K562 (cell line): ENCODE data around the gene TP53RK. TPM values are rescaled to one million over a fixed set of nuclear protein-coding genes. Genes with fewer than 3 reads are reported as not detected.

ENCODE experiments used
- ATAC-seq: fragments of 200-7000 bp; cut with Tn5 transposase; 3 replicates; pipeline ENCODE4 v1.9.1; 2020; ENCODE audit warnings: moderate library complexity
- BruUV-seq: library from RNA; stranded (reverse); fragments of 400-500 nt; replicated peaks from 2 replicates; lab custom pipeline; 2021; lab: Mats Ljungman, UMichigan
- CTCF ChIA-PET: fragments of 300-600 bp; formaldehyde crosslinking; extraction: SDS; loops from one replicate; lab custom pipeline; 2021; ENCODE audit warnings: low intra/inter-chr PET ratio; lab: Yijun Ruan, JAX
- POLR2A ChIA-PET: fragments of 300-600, 350-650 bp; sonication (Branson Sonifier 250); formaldehyde crosslinking; extraction: SDS; loops from one replicate; lab custom pipeline; 2021; ENCODE audit warnings: antibody characterized with exemption, inconsistent platforms; lab: Yijun Ruan, JAX
- DNase-seq, 4 experiments: peaks; one replicate each; pipeline versions ENCODE4 v3.0.0 to v3.0.0-alpha.2; 2011 to 2018; ENCODE audit warnings: low spot score in 3 of 4, mixed read lengths in 3 of 4; ENCODE audit errors: extremely low read depth in 1 of 4
- FAIRE-seq: peaks from 2 replicates; lab custom pipeline; 2011; peaks lifted over from hg19 to GRCh38; lab: Jason Lieb, UNC
- H2AFZ ChIP-seq: 2 replicates; pipeline ENCODE4 v1.6.0; 2011; ENCODE audit warnings: low read depth, low read length, control low read depth, inconsistent platforms
- H3K27ac ChIP-seq: fragments of 200-600 bp; 3 replicates; pipeline ENCODE4 v1.8.0; 2011; ENCODE audit warnings: low read depth, mild to moderate bottlenecking, control low read depth, inconsistent platforms, low read length, moderate library complexity, mixed read lengths; ENCODE audit errors: extremely low read depth
- H3K27me3 ChIP-seq, 2 experiments: fragments of 300-600 bp in 1 of 2; 2 replicates in 1 of 2; 3 replicates in 1 of 2; pipeline versions ENCODE4 v1.6.0 to v1.8.0; 2011; ENCODE audit warnings: inconsistent platforms in 2 of 2, low read length in 2 of 2, mild to moderate bottlenecking in 1 of 2, mixed read lengths in 1 of 2, moderate library complexity in 1 of 2; ENCODE audit not compliant: control insufficient read depth in 2 of 2, insufficient read depth in 2 of 2
- H3K36me3 ChIP-seq: fragments of 300-600 bp; 3 replicates; pipeline ENCODE4 v1.8.0; 2011; ENCODE audit warnings: mild to moderate bottlenecking, low read length, inconsistent platforms; ENCODE audit not compliant: control insufficient read depth, insufficient read depth
- H3K4me1 ChIP-seq, 2 experiments: fragments of 200-600 bp in 1 of 2; replicated peaks in 1 of 2; 2 replicates in 1 of 2; 3 replicates in 1 of 2; pipeline versions ENCODE4 v1.5.1 to v1.8.0; 2011; ENCODE audit warnings: inconsistent platforms in 2 of 2, low read length in 2 of 2, mild to moderate bottlenecking in 1 of 2, mixed read lengths in 1 of 2, moderate library complexity in 1 of 2; ENCODE audit not compliant: control insufficient read depth in 2 of 2, insufficient read depth in 2 of 2
- H3K4me2 ChIP-seq: 2 replicates; pipeline ENCODE4 v1.6.1; 2011; ENCODE audit warnings: low read length, control low read depth, inconsistent platforms, mixed read lengths; ENCODE audit not compliant: insufficient read depth
- H3K4me3 ChIP-seq: fragments of 200-600 bp; sonication (generic), shearing (Covaris generic); 2 replicates; pipeline ENCODE4 v1.5.1; 2016; ENCODE audit warnings: control low read depth, inconsistent platforms
- H3K79me2 ChIP-seq: fragments of 200-600 bp; 3 replicates; pipeline ENCODE4 v1.8.0; 2011; ENCODE audit warnings: low read length, inconsistent platforms; ENCODE audit not compliant: control insufficient read depth, insufficient read depth
- H3K9ac ChIP-seq, 2 experiments: 2 replicates each; pipeline versions ENCODE4 v1.6.0 to v1.6.1; 2011; ENCODE audit warnings: low read depth in 2 of 2, low read length in 2 of 2, control low read depth in 1 of 2, inconsistent platforms in 1 of 2, mild to moderate bottlenecking in 1 of 2, mixed read lengths in 1 of 2; ENCODE audit not compliant: insufficient read depth in 1 of 2
- H3K9me1 ChIP-seq: one replicate; pipeline ENCODE4 v1.6.0; 2011; ENCODE audit warnings: inconsistent platforms, mild to moderate bottlenecking, low read length, moderate library complexity; ENCODE audit not compliant: control insufficient read depth, insufficient read depth
- H3K9me3 ChIP-seq: replicated peaks from 2 replicates; pipeline ENCODE4 v1.5.1; 2011; ENCODE audit warnings: low read depth, low read length, inconsistent platforms; ENCODE audit not compliant: control insufficient read depth, insufficient read depth
- H4K20me1 ChIP-seq: replicated peaks from 2 replicates; pipeline ENCODE4 v1.6.1; 2011; ENCODE audit warnings: low read length, inconsistent platforms, mixed read lengths; ENCODE audit not compliant: control insufficient read depth, insufficient read depth
- CBX5 ChIP-seq: IDR thresholded peaks from 2 replicates; pipeline ENCODE4 v1.6.1; 2014; ENCODE audit warnings: low read depth, borderline replicate concordance
- ETV6 ChIP-seq, 3 experiments: fragments of 150-350 bp in 1 of 3; sonication (generic) in 1 of 3; formaldehyde crosslinking in 1 of 3; IDR thresholded peaks; 2 replicates each; pipeline versions ENCODE4 v1.6.1 to v1.8.0; 2014 to 2022; ENCODE audit warnings: borderline replicate concordance in 2 of 3, low read depth in 2 of 3, antibody characterized with exemption in 1 of 3, low read length in 1 of 3, mild to moderate bottlenecking in 1 of 3, missing genetic modification reagents in 1 of 3
- EZH2 ChIP-seq: IDR thresholded peaks from 2 replicates; pipeline ENCODE4 v1.6.1; 2012; ENCODE audit warnings: low read depth, mild to moderate bottlenecking, inconsistent platforms, low read length, borderline replicate concordance
- IRF9 ChIP-seq: fragments of 450-650 bp; IDR thresholded peaks from 2 replicates; pipeline ENCODE4 v1.6.1; 2016; ENCODE audit warnings: missing biosample characterization, missing genetic modification characterization
- RUNX1 ChIP-seq: sonication (generic); IDR thresholded peaks from 2 replicates; pipeline ENCODE4 v1.6.1; 2016; ENCODE audit warnings: antibody characterized with exemption, low read depth
- SMAD4 ChIP-seq: fragments of 250-450 bp; sonication (Bioruptor Pico); conservative IDR thresholded peaks from 2 replicates; pipeline ENCODE4 v1.8.0; 2021; ENCODE audit warnings: inconsistent platforms, mild to moderate bottlenecking, moderate library complexity
- ZMIZ1 ChIP-seq, 2 experiments: fragments of 150-350 bp in 1 of 2; IDR thresholded peaks; 2 replicates each; pipeline ENCODE4 v1.6.1; 2012 to 2016; ENCODE audit warnings: low read depth in 2 of 2, low read length in 2 of 2, mild to moderate bottlenecking in 1 of 2, moderate library complexity in 1 of 2
- ZNF551 ChIP-seq: fragments of 250-450 bp; sonication (Bioruptor Pico); IDR thresholded peaks from 2 replicates; pipeline ENCODE4 v1.5.0; 2021; ENCODE audit warnings: mild to moderate bottlenecking, moderate library complexity
- WGBS: fragments of 100-300 bp; shearing (Covaris generic); methylation state at CpG from one replicate; pipeline ENCODE4 v1.1.6; 2016; ENCODE audit warnings: low coverage, mixed read lengths; ENCODE audit not compliant: insufficient coverage; ENCODE audit errors: missing lambda C conversion rate; 5-methylcytosine and 5-hydroxymethylcytosine counted together
- in situ Hi-C: fragments of 300-500 bp; cut with MboI; formaldehyde crosslinking; loops from 4 replicates; pipeline ENCODE4 v1.15.0; 2018; ENCODE audit warnings: inconsistent platforms, mixed read lengths
- intact Hi-C: fragments of 100-400 bp; cut with micrococcal nuclease; formaldehyde crosslinking; loops from 2 replicates; pipeline ENCODE4 v1.14.2; 2022
- polyA plus RNA-seq, 8 experiments: library from polyadenylated mRNA; depleted of rRNA in 4 of 8; stranded (reverse) in 5 of 8; unstranded in 3 of 8; fragments of >200 nt; fragmentation: Nextera tagmentation in 2 of 8; fragmentation: Illumina TruSeq in 1 of 8; extraction: Ambion mirVana in 2 of 8; extraction: Trizol in 1 of 8; gene quantifications; 2 replicates each; pipeline versions ENCODE4 v1.2.1 to v1.2.3, GENCODE V29; 2011 to 2014; ENCODE audit warnings: inconsistent platforms in 1 of 8, missing spikeins in 1 of 8
- total RNA-seq, 7 experiments: library from RNA; depleted of rRNA in 6 of 7; stranded (reverse); fragments of >200 nt in 6 of 7; fragmentation: Illumina TruSeq in 2 of 7; extraction: Trizol in 2 of 7; gene quantifications; 2 replicates each; pipeline versions ENCODE4 v1.2.1 to v1.2.3, GENCODE V29; 2011 to 2021; ENCODE audit warnings: low replicate concordance in 1 of 7

Gene TP53RK
- total and polyA plus RNA-seq, 9 of the 15 experiments (the other 6 are each of a cell fraction or from before 2014, with no cell fraction given), result 2.9 to 43.5 (median 17.2) TPM

GRCh38 chr20:46638134-46638897 lies 50.9 kb downstream of the TP53RK start:
- intact Hi-C loops, result no loop called here
- H4K20me1 ChIP-seq, result no peaks in the 10 kb centered on the region
- no peak for FAIRE-seq
- no peaks in the 10 kb centered on the region for H3K79me2 ChIP-seq
- no peak for TF ChIP-seq ETV6 (IDR thresholded peaks at IDR 0.05; ENCODE audit: borderline replicate concordance in 1 of 2, low read depth in 2 of 2, low read length in 1 of 2)
- TF ChIP-seq ETV6 (CRISPR knock-in tag; IDR thresholded peaks at IDR 0.05; ENCODE audit: borderline replicate concordance), result no peak
- TF ChIP-seq SMAD4, result no peak
- no peak for TF ChIP-seq IRF9 (tag)
- no peak for TF ChIP-seq ZNF551 (CRISPR knock-in tag)
- no peak for TF ChIP-seq EZH2
- no peak for TF ChIP-seq CBX5
- no peak for TF ChIP-seq RUNX1
- TF ChIP-seq ZMIZ1 (IDR thresholded peaks at IDR 0.05; ENCODE audit: low read depth in 2 of 2, low read length in 2 of 2), result no peak
- no peaks in the 10 kb centered on the region for H3K9me1 ChIP-seq
- 0 out of 4 replicates have a peak overlapping the region, but pooled peaks of 1 of the 2 experiments have one; percentile 2 for H3K9ac ChIP-seq
- no peak overlapping the region for H3K27ac ChIP-seq
- H3K4me2 ChIP-seq, result no peak overlapping the region
- H3K36me3 ChIP-seq, result no peaks in the 10 kb centered on the region
- WGBS, result 80% methylated on average over 18 of the region's 18 CpGs
- no TSS peak for BruUV-seq
- in situ Hi-C loops, result no loop called here
- CTCF ChIA-PET, result no interaction called here
- POLR2A ChIA-PET, result interaction anchor here (1.0 kb wide), 1 partner anchor 43 kb away, joined by 4 read pairs; no protein-coding TSS in a partner anchor
- no peak overlapping the region for H3K4me3 ChIP-seq
- peaks cover 9 to 11% of the 10 kb centered on the region in 2 experiments; a peak in 4 of 5 replicates for H3K4me1 ChIP-seq
- no peak overlapping the region for H2AFZ ChIP-seq
- no peaks in the 10 kb centered on the region for H3K27me3 ChIP-seq
- no peak for DNase-seq
- ATAC-seq, result no peak
- no peaks in the 10 kb centered on the region for H3K9me3 ChIP-seq
